Measurements from ENCODE around the gene CSNK2A3.

CSNK2A3 gene

DNA sequence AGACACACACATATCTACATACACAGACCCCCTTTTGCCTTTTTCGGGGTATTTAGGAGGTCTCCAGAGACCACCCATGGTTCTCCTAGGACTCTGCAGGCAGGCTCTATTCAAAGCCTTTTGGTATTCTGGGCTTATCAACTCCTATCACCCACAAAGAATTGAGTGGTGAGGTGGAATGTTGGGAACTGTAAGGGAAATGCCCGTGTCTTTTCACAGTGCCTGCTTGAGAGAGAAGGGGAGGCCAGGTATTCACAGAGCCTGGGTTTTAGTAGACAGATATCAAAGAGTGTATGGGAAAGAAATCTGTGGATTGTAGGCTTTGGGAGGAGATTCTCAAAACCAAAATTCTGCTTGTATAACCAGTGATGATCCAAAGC, 44.0 kb upstream of the CSNK2A3 start:
- no peaks in the 10 kb centered on the region for H3K9me3 ChIP-seq (ENCODE audit: control insufficient read depth, low read length)
- no peaks in the 10 kb centered on the region for H3K36me3 ChIP-seq (ENCODE audit: control insufficient read depth, insufficient read depth, low read length)
- H2AFZ ChIP-seq = no peak overlapping the region
- no peak overlapping the region for H3K27ac ChIP-seq
- no peak overlapping the region for H3K9ac ChIP-seq
- H3K4me3 ChIP-seq (ENCODE audit: low read depth, low read length) = no peak overlapping the region
- H3K79me2 ChIP-seq = no peaks in the 10 kb centered on the region
- TF ChIP-seq, protein P1, sequence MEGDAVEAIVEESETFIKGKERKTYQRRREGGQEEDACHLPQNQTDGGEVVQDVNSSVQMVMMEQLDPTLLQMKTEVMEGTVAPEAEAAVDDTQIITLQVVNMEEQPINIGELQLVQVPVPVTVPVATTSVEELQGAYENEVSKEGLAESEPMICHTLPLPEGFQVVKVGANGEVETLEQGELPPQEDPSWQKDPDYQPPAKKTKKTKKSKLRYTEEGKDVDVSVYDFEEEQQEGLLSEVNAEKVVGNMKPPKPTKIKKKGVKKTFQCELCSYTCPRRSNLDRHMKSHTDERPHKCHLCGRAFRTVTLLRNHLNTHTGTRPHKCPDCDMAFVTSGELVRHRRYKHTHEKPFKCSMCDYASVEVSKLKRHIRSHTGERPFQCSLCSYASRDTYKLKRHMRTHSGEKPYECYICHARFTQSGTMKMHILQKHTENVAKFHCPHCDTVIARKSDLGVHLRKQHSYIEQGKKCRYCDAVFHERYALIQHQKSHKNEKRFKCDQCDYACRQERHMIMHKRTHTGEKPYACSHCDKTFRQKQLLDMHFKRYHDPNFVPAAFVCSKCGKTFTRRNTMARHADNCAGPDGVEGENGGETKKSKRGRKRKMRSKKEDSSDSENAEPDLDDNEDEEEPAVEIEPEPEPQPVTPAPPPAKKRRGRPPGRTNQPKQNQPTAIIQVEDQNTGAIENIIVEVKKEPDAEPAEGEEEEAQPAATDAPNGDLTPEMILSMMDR (IDR thresholded peaks at IDR 0.05) = no peak
- H3K4me2 ChIP-seq (ENCODE audit: low read length) = no peak overlapping the region
- H3K27me3 ChIP-seq (ENCODE audit: control insufficient read depth, insufficient read depth, low read length) = no peaks in the 10 kb centered on the region
- H3K4me1 ChIP-seq = no peaks in the 10 kb centered on the region

DNA sequence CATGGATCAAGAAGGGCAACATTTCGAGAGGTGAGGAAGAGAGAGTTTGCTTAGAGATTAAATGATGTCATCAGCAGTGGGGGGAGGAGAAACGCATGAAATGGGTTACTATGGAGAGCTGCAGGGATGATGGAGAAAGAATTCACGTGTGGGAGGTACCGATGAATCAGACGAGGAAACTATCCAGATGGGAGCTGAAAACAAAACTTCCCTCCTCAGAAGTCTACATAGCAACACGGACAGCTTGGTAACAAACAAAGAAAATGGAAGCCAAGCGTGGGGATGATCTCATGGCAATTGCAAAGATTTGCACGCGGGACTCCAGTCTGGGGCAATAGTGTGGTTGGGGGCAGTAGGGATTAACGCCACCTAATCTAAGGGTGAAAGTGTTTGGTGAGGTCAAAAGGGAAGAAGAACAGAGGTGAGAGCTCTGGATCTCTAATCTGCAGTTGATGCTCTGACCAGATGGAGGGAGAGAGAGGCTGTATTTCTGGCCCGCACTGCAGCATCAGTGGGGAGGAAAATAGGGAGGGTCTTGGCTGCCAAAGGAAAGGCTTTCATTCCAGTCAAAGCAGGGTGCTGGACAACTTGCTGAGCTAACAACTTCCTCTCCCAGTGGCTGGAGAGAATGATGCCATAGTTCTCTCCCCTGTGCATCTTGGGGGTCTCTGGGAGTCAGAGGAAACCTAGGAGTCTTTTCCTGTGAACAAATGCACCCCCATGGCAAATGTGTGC, 43.4 kb upstream of the CSNK2A3 start:
- H3K4me3 ChIP-seq (ENCODE audit: low read depth, low read length) = no peak overlapping the region
- H3K9me3 ChIP-seq (ENCODE audit: control insufficient read depth, low read length) = no peaks in the 10 kb centered on the region
- H3K9ac ChIP-seq = no peak overlapping the region
- no peaks in the 10 kb centered on the region for H3K4me1 ChIP-seq
- no peak overlapping the region for H3K27ac ChIP-seq
- H3K36me3 ChIP-seq (ENCODE audit: control insufficient read depth, insufficient read depth, low read length) = no peaks in the 10 kb centered on the region
- TF ChIP-seq, protein P1 (IDR thresholded peaks at IDR 0.05) = no peak
- H3K4me2 ChIP-seq (ENCODE audit: low read length) = no peak overlapping the region
- no peak overlapping the region for H2AFZ ChIP-seq
- no peaks in the 10 kb centered on the region for H3K79me2 ChIP-seq
- no peaks in the 10 kb centered on the region for H3K27me3 ChIP-seq (ENCODE audit: control insufficient read depth, insufficient read depth, low read length)

DNA sequence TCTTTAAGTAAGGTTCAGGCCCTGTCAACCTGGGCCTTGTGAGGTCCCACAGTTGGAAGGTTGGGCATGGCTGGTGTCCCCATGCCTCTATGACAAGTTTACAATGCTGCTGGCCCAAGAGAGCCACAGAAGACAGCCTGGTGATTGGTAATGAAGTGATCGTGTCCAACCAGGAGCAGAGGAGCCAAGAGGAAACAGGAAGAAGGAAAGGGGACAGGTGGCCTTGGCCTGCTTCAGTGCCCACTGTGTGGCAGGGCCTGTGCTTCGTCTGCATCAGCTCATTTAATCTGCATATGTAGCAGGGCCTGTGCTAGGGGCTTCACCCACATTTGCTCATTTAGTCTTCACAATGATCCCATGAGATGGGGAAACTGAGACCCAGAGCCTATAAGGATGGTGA, 42.1 kb upstream of the CSNK2A3 start:
- Histone ChIP-seq H3K4me2 (ENCODE audit: low read length) (no peak overlapping the region), H3K4me1 (no peaks in the 10 kb centered on the region), H3K36me3 (ENCODE audit: control insufficient read depth, insufficient read depth, low read length) (no peaks in the 10 kb centered on the region), H3K27me3 (ENCODE audit: control insufficient read depth, insufficient read depth, low read length) (no peaks in the 10 kb centered on the region), H3K27ac (no peak overlapping the region), H2AFZ (no peak overlapping the region), H3K9me3 (ENCODE audit: control insufficient read depth, low read length) (no peaks in the 10 kb centered on the region), H3K9ac (no peak overlapping the region), H3K79me2 (no peaks in the 10 kb centered on the region), H3K4me3 (ENCODE audit: low read depth, low read length) (no peak overlapping the region)
- TF ChIP-seq, protein P1 (IDR thresholded peaks at IDR 0.05) = no peak

DNA sequence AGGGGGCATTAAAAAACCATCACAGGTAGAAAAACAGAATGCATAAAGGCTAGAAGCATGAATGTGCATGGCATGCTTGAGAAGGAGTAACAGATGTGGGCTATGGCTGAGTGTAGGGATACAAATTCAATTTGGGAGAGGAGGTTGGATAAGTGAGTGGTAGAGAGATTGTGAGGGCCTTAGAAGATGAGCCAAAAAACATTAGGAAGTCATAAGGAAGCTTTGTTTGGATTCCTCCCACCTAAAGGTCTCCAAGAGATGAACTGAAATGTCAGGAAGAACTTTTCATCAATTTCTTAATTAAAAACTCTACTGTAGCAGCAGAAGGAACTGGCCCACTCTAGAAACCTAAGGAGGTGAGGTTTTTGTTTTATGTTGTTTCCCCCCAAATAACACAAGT, 41.2 kb upstream of the CSNK2A3 start:
- no peaks in the 10 kb centered on the region for H3K4me1 ChIP-seq
- no peak overlapping the region for H3K4me2 ChIP-seq (ENCODE audit: low read length)
- no peaks in the 10 kb centered on the region for H3K9me3 ChIP-seq (ENCODE audit: control insufficient read depth, low read length)
- no peak overlapping the region for H3K27ac ChIP-seq
- no peaks in the 10 kb centered on the region for H3K36me3 ChIP-seq (ENCODE audit: control insufficient read depth, insufficient read depth, low read length)
- TF ChIP-seq, protein P1 (IDR thresholded peaks at IDR 0.05) = no peak
- no peak overlapping the region for H2AFZ ChIP-seq
- H3K27me3 ChIP-seq (ENCODE audit: control insufficient read depth, insufficient read depth, low read length) = no peaks in the 10 kb centered on the region
- no peaks in the 10 kb centered on the region for H3K79me2 ChIP-seq
- H3K9ac ChIP-seq = no peak overlapping the region
- H3K4me3 ChIP-seq (ENCODE audit: low read depth, low read length) = no peak overlapping the region

All from parathyroid adenoma (tissue), 2 donors.